Aorta (tissue), 5 donors: ENCODE data around the gene ANP32D. TPM values are rescaled to one million over a fixed set of nuclear protein-coding genes. Genes with fewer than 3 reads are reported as not detected.
"Not testable (repeated sequence)": the region's sequence is repeated elsewhere in the genome, so short reads cannot be mapped to it uniquely, and the experiment has no call there.

Source experiments
- ATAC-seq: fragments of 200-7000 bp; cut with Tn5 transposase; one replicate; pipeline ENCODE4 v1.9.1; 2022; ENCODE audit warnings: moderate library complexity; ENCODE audit not compliant: low FRiP score
- DNase-seq, 2 donors: peaks; one replicate each; pipeline ENCODE4 v3.0.0-alpha.2; 2020
- H3K27ac ChIP-seq, 2 donors: one replicate each; pipeline ENCODE4 v1.5.1; 2013; ENCODE audit warnings: low read length in 2 of 2, mild to moderate bottlenecking in 2 of 2, moderate library complexity in 2 of 2, control low read depth in 1 of 2, inconsistent platforms in 1 of 2, low read depth in 1 of 2
- H3K27me3 ChIP-seq, 2 donors: one replicate each; pipeline ENCODE4 v1.6.1; 2013; ENCODE audit warnings: control low read depth in 1 of 2, low read length in 1 of 2, mild to moderate bottlenecking in 1 of 2, moderate library complexity in 1 of 2; ENCODE audit not compliant: insufficient read depth in 2 of 2, control insufficient read depth in 1 of 2
- H3K36me3 ChIP-seq, 2 donors: one replicate each; pipeline ENCODE4 v1.6.1; 2013; ENCODE audit warnings: control low read depth in 1 of 2, low read length in 1 of 2, mild to moderate bottlenecking in 1 of 2; ENCODE audit not compliant: insufficient read depth in 2 of 2, control insufficient read depth in 1 of 2
- H3K4me1 ChIP-seq, 2 donors: one replicate each; pipeline ENCODE4 v1.6.1; 2013; ENCODE audit warnings: low read length in 2 of 2, control low read depth in 1 of 2, mild to moderate bottlenecking in 1 of 2, moderate library complexity in 1 of 2; ENCODE audit not compliant: insufficient read depth in 2 of 2, control insufficient read depth in 1 of 2
- H3K4me3 ChIP-seq, 2 donors: one replicate each; pipeline ENCODE4 v1.5.1; 2013; ENCODE audit warnings: low read length in 2 of 2, control low read depth in 1 of 2, mild to moderate bottlenecking in 1 of 2
- H3K9me3 ChIP-seq: one replicate; pipeline ENCODE4 v1.6.1; 2013; ENCODE audit warnings: mild to moderate bottlenecking, low read length; ENCODE audit not compliant: control insufficient read depth
- WGBS, 2 donors: extraction: QIAGEN DNeasy Blood & Tissue Kit; methylation state at CpG; one replicate each; pipeline ENCODE4 v1.1.7; 2013; 5-methylcytosine and 5-hydroxymethylcytosine counted together
- intact Hi-C, 2 donors: fragments of 100-400 bp; cut with DNase I; formaldehyde crosslinking; loops; one replicate each; pipeline versions ENCODE4 v1.14.2 to v1.15.0; 2022
- polyA plus RNA-seq, 2 donors: library from polyadenylated mRNA; stranded (reverse); fragments of 200-250 nt; gene quantifications; one replicate each; pipeline ENCODE4 v1.2.3, GENCODE V29; 2013
- total RNA-seq, 2 donors: library from RNA; stranded (reverse); fragmentation: NEBNext Ultra II Directional; extraction: Animal tissue kit (Norgen Biotek cat#: 25700); gene quantifications; one replicate each; pipeline ENCODE4 v1.2.1, GENCODE V29; 2021
- donor health status: healthy with polysubstance abuse.
- donor health status: Bipolar disorder and iron deficiency.
- donor health status: DM: no; HTN: no; CAD: no.
- donor health status: DM: no; HTN: no; CAD: no.
- donor health status: DM: yes; HTN: yes; CAD: no.

Gene ANP32D
- total and polyA plus RNA-seq, 4 donors: not detected

DNA sequence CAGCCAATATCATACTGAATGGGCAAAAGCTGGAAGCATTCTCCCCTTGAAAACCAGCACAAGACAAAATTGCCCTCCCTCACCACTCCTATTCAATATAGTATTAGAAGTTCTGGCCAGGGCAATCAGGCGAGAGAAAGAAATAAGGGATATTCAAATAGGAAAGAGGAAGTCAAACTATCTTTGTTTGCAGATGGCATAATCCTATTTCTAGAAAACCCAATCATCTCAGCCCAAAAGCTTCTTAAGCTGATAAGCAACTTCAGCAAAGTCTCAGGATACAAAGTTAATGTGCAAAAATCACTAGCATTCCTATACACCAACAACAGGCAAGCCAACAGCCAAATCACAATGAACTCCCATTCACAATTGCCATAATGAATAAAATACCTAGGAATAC is 21.0 kb upstream of the ANP32D start:
- H3K27ac ChIP-seq: no peak overlapping the region
- ATAC-seq: no peak
- H3K27me3 ChIP-seq: no peaks in the 10 kb centered on the region
- no peak for DNase-seq
- 87 to 95% methylated on average over 1 of the region's 1 CpG for WGBS, 2 donors
- intact Hi-C loops: no loop called here
- H3K9me3 ChIP-seq: peaks cover 1% of the 10 kb centered on the region
- no peaks in the 10 kb centered on the region for H3K36me3 ChIP-seq
- no peak overlapping the region for H3K4me3 ChIP-seq
- no peaks in the 10 kb centered on the region for H3K4me1 ChIP-seq

DNA sequence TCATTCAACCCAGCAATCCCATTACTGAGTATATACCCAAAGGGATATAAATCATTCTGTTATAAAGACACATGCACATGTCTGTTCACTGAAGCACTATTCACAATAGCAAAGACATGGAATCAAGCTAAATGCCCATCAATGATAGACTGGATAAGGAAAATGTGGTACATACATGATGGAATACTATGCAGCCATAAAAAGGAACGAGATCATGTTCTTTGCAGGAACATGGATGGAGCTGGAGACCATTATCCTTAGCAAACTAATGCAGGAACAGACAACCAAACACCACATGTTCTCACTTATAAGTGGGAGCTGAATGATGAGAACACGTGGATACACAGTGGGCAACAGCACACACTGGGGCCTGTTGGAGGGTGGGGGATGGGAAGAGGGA is 19.4 kb upstream of the ANP32D start:
- intact Hi-C loops: not testable (repeated sequence)

GRCh38 chr12:48454667-48455066 is 17.7 kb upstream of the ANP32D start:
- DNase-seq: no peak
- WGBS, 2 donors: 80 to 95% methylated on average over 1 of the region's 1 CpG
- H3K36me3 ChIP-seq: no peaks in the 10 kb centered on the region
- no peak overlapping the region for H3K4me3 ChIP-seq
- H3K27me3 ChIP-seq: no peaks in the 10 kb centered on the region
- no peak for ATAC-seq
- H3K27ac ChIP-seq: no peak overlapping the region
- intact Hi-C loops: no loop called here
- H3K9me3 ChIP-seq: peaks cover 1% of the 10 kb centered on the region
- H3K4me1 ChIP-seq: no peaks in the 10 kb centered on the region

More for the DNA sequence above, 19.4 kb upstream of the ANP32D start:
- H3K4me3 ChIP-seq, H3K36me3 ChIP-seq, H3K4me1 ChIP-seq, DNase-seq, H3K9me3 ChIP-seq, H3K27ac ChIP-seq, H3K27me3 ChIP-seq, ATAC-seq: not testable (repeated sequence)
- WGBS, 2 donors: 93% methylated on average over 2 of the region's 2 CpGs

DNA sequence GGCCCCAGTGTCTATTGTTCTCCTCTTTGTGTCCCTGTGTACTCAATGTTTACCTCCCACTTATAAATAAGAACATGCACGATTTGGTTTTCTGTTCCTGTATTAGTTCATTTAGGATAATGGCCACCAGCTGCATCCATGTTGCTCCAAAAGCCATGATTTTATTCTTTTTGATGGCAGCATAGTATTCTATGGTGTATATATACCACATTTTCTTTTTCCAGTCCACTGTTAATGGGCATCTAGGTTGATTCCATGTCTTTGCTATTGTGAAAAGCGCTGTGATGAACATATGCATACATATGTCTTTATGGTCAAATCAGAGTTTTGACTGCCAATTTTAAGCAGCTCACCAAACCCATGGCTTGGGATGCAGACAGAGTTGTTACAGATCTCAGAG is 17.2 kb upstream of the ANP32D start:
- ATAC-seq (no peak), DNase-seq (no peak)
- Histone ChIP-seq H3K4me1 (no peaks in the 10 kb centered on the region), H3K27me3 (no peaks in the 10 kb centered on the region), H3K36me3 (no peaks in the 10 kb centered on the region), H3K27ac (no peak overlapping the region), H3K9me3 (peaks cover 1% of the 10 kb centered on the region), H3K4me3 (no peak overlapping the region)
- WGBS, 2 donors: 64 to 74% methylated on average over 2 of the region's 2 CpGs
- intact Hi-C loops: no loop called here

DNA sequence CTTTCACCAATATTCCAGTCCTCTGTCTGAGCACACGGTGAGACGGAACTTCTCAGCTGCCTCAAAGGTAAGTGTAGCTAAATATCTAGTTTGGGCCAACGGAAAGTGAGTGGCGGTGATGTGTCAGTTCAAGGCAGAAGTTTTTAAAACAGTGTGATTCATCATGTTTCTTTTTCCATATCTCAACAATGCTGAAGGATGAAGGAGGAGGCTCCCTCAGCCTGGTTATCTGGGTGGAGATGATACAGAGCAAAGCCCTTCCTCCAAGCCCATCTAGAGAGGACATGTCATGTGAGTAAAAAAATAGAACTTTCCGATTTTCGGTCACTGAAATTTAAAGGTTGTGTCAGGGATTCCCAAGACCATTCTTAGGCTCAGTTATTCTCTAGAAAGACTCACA is 13.1 kb upstream of the ANP32D start:
- DNase-seq: no peak
- Histone ChIP-seq H3K27me3 (no peaks in the 10 kb centered on the region), H3K27ac (no peak overlapping the region), H3K9me3 (peaks cover 1% of the 10 kb centered on the region), H3K4me1 (no peaks in the 10 kb centered on the region), H3K36me3 (no peaks in the 10 kb centered on the region), H3K4me3 (no peak overlapping the region)
- intact Hi-C loops: no loop called here
- no peak for ATAC-seq
- WGBS, 2 donors: 86 to 92% methylated on average over 6 of the region's 6 CpGs

- WGBS, 2 donors: 72 to 78% methylated on average over 9 of the region's 9 CpGs
- H3K9me3 ChIP-seq, H3K27me3 ChIP-seq, intact Hi-C loops, H3K27ac ChIP-seq, H3K4me3 ChIP-seq, ATAC-seq, DNase-seq, H3K36me3 ChIP-seq, H3K4me1 ChIP-seq: not testable (repeated sequence)
These were observed 3.3 kb upstream of the ANP32D start for GRCh38 chr12:48469027-48469426.

DNA sequence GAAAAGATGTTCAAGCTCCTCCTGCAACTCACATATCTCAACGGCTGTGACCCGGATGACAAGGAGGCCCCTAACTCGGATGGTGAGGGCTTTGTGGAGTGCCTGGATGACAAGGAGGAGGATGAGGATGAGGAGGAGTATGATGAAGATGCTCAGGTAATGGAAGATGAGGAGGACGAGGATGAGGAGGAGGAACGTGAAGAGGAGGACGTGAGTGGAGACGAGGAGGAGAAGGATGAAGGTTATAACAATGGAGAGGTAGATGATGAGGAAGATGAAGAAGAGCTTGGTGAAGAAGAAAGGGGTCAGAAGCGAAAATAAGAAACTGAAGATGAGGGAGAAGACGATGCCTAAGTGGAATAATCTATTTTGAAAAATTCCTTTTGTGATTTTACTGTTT is 702 bp downstream of the ANP32D start:
- intact Hi-C loops: no loop called here
- 67 to 81% methylated on average over 9 of the region's 9 CpGs for WGBS, 2 donors
- no peak overlapping the region for H3K27ac ChIP-seq
- no peaks in the 10 kb centered on the region for H3K27me3 ChIP-seq
- no peaks in the 10 kb centered on the region for H3K36me3 ChIP-seq
- no peaks in the 10 kb centered on the region for H3K4me1 ChIP-seq
- peaks cover 4% of the 10 kb centered on the region for H3K9me3 ChIP-seq
- H3K4me3 ChIP-seq: no peak overlapping the region
- no peak for DNase-seq
- no peak for ATAC-seq

DNA sequence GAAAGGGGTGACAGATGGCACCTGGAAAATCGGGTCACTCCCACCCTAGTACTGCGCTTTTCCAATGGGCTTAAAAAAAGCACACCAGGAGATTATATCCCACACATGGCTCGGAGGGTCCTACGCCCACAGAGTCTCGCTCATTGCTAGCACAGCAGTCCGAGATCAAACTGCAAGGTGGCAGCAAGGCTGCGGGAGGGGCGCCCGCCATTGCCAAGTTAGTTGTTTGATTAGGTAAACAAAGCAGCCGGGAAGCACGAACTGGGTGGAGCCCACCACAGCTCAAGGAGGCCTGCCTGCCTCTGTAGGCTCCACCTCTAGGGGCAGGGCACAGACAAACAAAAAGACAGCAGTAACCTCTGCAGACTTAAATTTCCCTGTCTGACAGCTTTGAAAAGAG is 2.1 kb downstream of the ANP32D start:
- H3K4me1 ChIP-seq, H3K4me3 ChIP-seq, H3K27ac ChIP-seq, H3K27me3 ChIP-seq, ATAC-seq, H3K36me3 ChIP-seq, DNase-seq, H3K9me3 ChIP-seq, intact Hi-C loops: not testable (repeated sequence)
- 82 to 89% methylated on average over 11 of the region's 11 CpGs for WGBS, 2 donors

GRCh38 chr12:48482198-48482597 is 9.8 kb downstream of the ANP32D start, which contains the start of gene C12orf54:
Gene C12orf54, plus strand, starts transcription at chr12:48482498. Its CDS starts 799 bp downstream, at chr12:48483297.
- DNase-seq: no peak
- intact Hi-C loops: loop anchor here in 1 of 2 donors (10.0 kb wide), 1 partner anchor 57 kb away; no protein-coding TSS in a partner anchor
- Histone ChIP-seq H3K27ac (no peak within 1 kb of the TSS), H3K4me3 (no peak within 1 kb of the TSS), H3K27me3 (peaks cover 0 to 2% of the 10 kb centered on the region in 2 donors), H3K36me3 (no peaks in the 10 kb centered on the region), H3K9me3 (no peaks in the 10 kb centered on the region), H3K4me1 (no peaks in the 10 kb centered on the region)
- ATAC-seq: no peak
- WGBS, 2 donors: 88 to 93% methylated on average over 2 of the region's 2 CpGs
